ENCODE measurements around the gene TULP4.
"Not testable (repeated sequence)": the region's sequence is repeated elsewhere in the genome, so short reads cannot be mapped to it uniquely, and the experiment has no call there.

Gene TULP4

GRCh38 chr6:158460602-158461169, 148.4 kb downstream of the TULP4 start:
- no peak for DNase-seq (ENCODE audit: low read depth in 4 of 4, low spot score in 1 of 4)

- DNase-seq (ENCODE audit: low read depth in 4 of 4, low spot score in 1 of 4): no peak
These were observed 149.7 kb downstream of the TULP4 start for GRCh38 chr6:158461954-158462353.

- no peak for DNase-seq (ENCODE audit: low read depth in 4 of 4, low spot score in 1 of 4)
These were observed 152.2 kb downstream of the TULP4 start for GRCh38 chr6:158464483-158464882.

- DNase-seq (ENCODE audit: low read depth in 4 of 4, low spot score in 1 of 4): no peak
These were observed 153.0 kb downstream of the TULP4 start for GRCh38 chr6:158465257-158465656.

- no peak for DNase-seq (ENCODE audit: low read depth in 4 of 4, low spot score in 1 of 4)
These were observed 153.5 kb downstream of the TULP4 start for GRCh38 chr6:158465747-158466146.

GRCh38 chr6:158467923-158468322, 155.7 kb downstream of the TULP4 start:
- no peak for DNase-seq (ENCODE audit: low read depth in 4 of 4, low spot score in 1 of 4)

- DNase-seq (ENCODE audit: low read depth in 4 of 4, low spot score in 1 of 4): no peak
These were observed 156.4 kb downstream of the TULP4 start for GRCh38 chr6:158468666-158469065.

GRCh38 chr6:158470023-158470422, 157.8 kb downstream of the TULP4 start:
- not testable (repeated sequence) for DNase-seq (ENCODE audit: low read depth in 4 of 4, low spot score in 1 of 4)

- no peak for DNase-seq (ENCODE audit: low read depth in 4 of 4, low spot score in 1 of 4)
These were observed 159.1 kb downstream of the TULP4 start for GRCh38 chr6:158471339-158471738.

GRCh38 chr6:158472447-158472846, 160.2 kb downstream of the TULP4 start:
- DNase-seq (ENCODE audit: low read depth in 4 of 4, low spot score in 1 of 4): no peak

GRCh38 chr6:158474961-158475343, 162.7 kb downstream of the TULP4 start:
- no peak for DNase-seq (ENCODE audit: low read depth in 4 of 4, low spot score in 1 of 4)

- DNase-seq (ENCODE audit: low read depth in 4 of 4, low spot score in 1 of 4): no peak
These were observed 163.4 kb downstream of the TULP4 start for GRCh38 chr6:158475344-158476302.

- no peak for DNase-seq (ENCODE audit: low read depth in 4 of 4, low spot score in 1 of 4)
These were observed 164.1 kb downstream of the TULP4 start for GRCh38 chr6:158476389-158476788.

- not testable (repeated sequence) for DNase-seq (ENCODE audit: low read depth in 4 of 4, low spot score in 1 of 4)
These were observed 165.5 kb downstream of the TULP4 start for GRCh38 chr6:158477722-158478121.

- DNase-seq (ENCODE audit: low read depth in 4 of 4, low spot score in 1 of 4): no peak
These were observed 168.7 kb downstream of the TULP4 start for GRCh38 chr6:158480989-158481388.

- DNase-seq (ENCODE audit: low read depth in 4 of 4, low spot score in 1 of 4): no peak
These were observed 169.6 kb downstream of the TULP4 start for GRCh38 chr6:158481690-158482473.

- DNase-seq (ENCODE audit: low read depth in 4 of 4, low spot score in 1 of 4): no peak
These were observed 173.2 kb downstream of the TULP4 start for GRCh38 chr6:158485431-158485830.

- DNase-seq (ENCODE audit: low read depth in 4 of 4, low spot score in 1 of 4): no peak
These were observed 175.2 kb downstream of the TULP4 start for GRCh38 chr6:158487495-158487894.

GRCh38 chr6:158488065-158488464, 175.8 kb downstream of the TULP4 start:
- DNase-seq (ENCODE audit: low read depth in 4 of 4, low spot score in 1 of 4): no peak

GRCh38 chr6:158489441-158489840, 177.2 kb downstream of the TULP4 start:
- DNase-seq (ENCODE audit: low read depth in 4 of 4, low spot score in 1 of 4): no peak

GRCh38 chr6:158492881-158493280, 180.6 kb downstream of the TULP4 start:
- no peak for DNase-seq (ENCODE audit: low read depth in 4 of 4, low spot score in 1 of 4)

GRCh38 chr6:158496700-158497099, 184.4 kb downstream of the TULP4 start:
- DNase-seq (ENCODE audit: low read depth in 4 of 4, low spot score in 1 of 4): no peak

Data from stimulated activated CD4-positive, alpha-beta T cell treated with anti-CD3 and anti-CD28 coated beads, Interleukin-1b, Interleukin-23, amount 100 ng/mL, for 24 hours (primary cell).